BJ (cell line): ENCODE data around the gene SRRT. TPM values are rescaled to one million over a fixed set of nuclear protein-coding genes. Genes with fewer than 3 reads are reported as not detected.
"Not testable (repeated sequence)": the region's sequence is repeated elsewhere in the genome, so short reads cannot be mapped to it uniquely, and the experiment has no call there.

ENCODE experiments used
- CTCF ChIA-PET: fragments of 350-600 bp; formaldehyde crosslinking; extraction: SDS; loops from one replicate; lab custom pipeline; 2021; ENCODE audit warnings: antibody characterized with exemption, inconsistent platforms; lab: Yijun Ruan, JAX
- POLR2A ChIA-PET: fragments of 300-600 bp; sonication (Branson Sonifier 250); formaldehyde crosslinking; extraction: SDS; loops from one replicate; lab custom pipeline; 2021; ENCODE audit warnings: antibody characterized with exemption; lab: Charles Lee
- DNase-seq: peaks from one replicate; pipeline ENCODE4 v3.0.0-alpha.2; 2011; ENCODE audit warnings: low read depth
- H3K27me3 ChIP-seq: 2 replicates; pipeline ENCODE4 v1.6.0; 2011; ENCODE audit warnings: low read length; ENCODE audit not compliant: control insufficient read depth, insufficient read depth
- H3K36me3 ChIP-seq: 2 replicates; pipeline ENCODE4 v1.5.1; 2011; ENCODE audit warnings: low read length; ENCODE audit not compliant: control insufficient read depth, insufficient read depth
- H3K4me3 ChIP-seq: 2 replicates; pipeline ENCODE4 v1.5.1; 2011; ENCODE audit warnings: low read depth, mild to moderate bottlenecking, control low read depth, low read length
- polyA plus RNA-seq: library from polyadenylated mRNA; depleted of rRNA; stranded (reverse); fragments of >200 nt; gene quantifications from 2 replicates; pipeline ENCODE4 v1.2.3, GENCODE V29; 2011
- TF ChIP-seq, protein P1 (sequence below): IDR thresholded peaks from 2 replicates; pipeline ENCODE4 v1.5.1; 2011; ENCODE audit warnings: low read depth, mild to moderate bottlenecking, control low read depth, inconsistent platforms, low read length, moderate library complexity; ENCODE audit not compliant: insufficient read depth

SRRT gene
- polyA plus RNA-seq, 1 experiment, result 47.1 TPM

DNA sequence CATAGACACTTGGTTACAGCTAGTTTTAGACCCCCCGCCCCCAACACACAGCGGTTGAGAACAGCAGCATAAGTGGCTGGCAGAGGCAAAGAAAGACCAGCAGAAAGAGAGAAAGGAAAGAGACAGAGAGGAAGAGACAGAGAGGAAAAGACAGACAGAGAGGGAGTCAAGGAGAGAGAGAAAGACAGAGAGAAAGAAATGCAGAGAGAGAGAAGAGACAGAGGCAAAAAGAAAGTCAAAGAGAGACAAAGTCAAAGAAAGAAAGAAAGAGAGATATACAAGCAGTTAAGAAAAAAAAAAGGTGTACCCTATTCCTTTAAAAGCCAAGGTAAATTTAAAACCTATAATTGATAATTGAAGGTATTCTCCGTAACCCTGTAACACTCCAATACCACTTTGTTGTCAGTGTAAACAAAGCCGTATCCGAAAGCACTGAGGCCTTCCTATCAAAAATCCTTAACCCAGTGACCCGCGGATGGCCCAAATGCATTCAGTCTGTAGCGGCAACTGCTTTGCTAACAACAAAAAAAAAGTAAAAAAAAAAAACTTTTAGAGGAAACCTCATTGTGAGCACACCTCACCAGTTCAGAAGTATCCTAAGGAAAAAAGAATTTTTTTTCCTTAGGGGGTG lies 34.3 kb upstream of the SRRT start:
- TF ChIP-seq, protein P1, sequence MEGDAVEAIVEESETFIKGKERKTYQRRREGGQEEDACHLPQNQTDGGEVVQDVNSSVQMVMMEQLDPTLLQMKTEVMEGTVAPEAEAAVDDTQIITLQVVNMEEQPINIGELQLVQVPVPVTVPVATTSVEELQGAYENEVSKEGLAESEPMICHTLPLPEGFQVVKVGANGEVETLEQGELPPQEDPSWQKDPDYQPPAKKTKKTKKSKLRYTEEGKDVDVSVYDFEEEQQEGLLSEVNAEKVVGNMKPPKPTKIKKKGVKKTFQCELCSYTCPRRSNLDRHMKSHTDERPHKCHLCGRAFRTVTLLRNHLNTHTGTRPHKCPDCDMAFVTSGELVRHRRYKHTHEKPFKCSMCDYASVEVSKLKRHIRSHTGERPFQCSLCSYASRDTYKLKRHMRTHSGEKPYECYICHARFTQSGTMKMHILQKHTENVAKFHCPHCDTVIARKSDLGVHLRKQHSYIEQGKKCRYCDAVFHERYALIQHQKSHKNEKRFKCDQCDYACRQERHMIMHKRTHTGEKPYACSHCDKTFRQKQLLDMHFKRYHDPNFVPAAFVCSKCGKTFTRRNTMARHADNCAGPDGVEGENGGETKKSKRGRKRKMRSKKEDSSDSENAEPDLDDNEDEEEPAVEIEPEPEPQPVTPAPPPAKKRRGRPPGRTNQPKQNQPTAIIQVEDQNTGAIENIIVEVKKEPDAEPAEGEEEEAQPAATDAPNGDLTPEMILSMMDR, result no peak
- Histone ChIP-seq H3K36me3 (no peaks in the 10 kb centered on the region), H3K27me3 (no peaks in the 10 kb centered on the region), H3K4me3 (no peak overlapping the region)
- no peak for DNase-seq
- ChIA-PET CTCF (no interaction called here), POLR2A (no interaction called here)

DNA sequence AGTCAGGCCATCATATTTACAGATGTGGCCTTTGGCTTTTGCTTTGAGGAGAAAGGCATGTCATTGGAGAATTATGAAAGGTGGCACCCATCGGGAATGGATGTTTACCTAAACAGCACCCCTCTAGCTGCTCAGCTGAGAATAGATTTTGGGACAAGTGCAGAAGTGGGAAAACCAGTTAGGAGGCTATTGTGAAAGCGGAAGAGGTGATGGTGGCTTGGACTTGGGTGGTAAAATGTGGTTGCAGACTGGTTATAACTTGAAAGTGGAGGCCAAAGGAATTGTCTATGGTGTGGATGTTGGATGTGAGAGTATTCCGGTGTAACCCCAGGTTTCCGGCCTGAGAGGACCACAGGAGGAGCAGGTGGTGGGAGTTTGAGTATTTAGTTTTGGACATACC lies 27.5 kb upstream of the SRRT start:
- no peaks in the 10 kb centered on the region for H3K36me3 ChIP-seq
- POLR2A ChIA-PET, result no interaction called here
- DNase-seq, result no peak
- no peaks in the 10 kb centered on the region for H3K27me3 ChIP-seq
- no peak overlapping the region for H3K4me3 ChIP-seq
- CTCF ChIA-PET, result interaction anchor here (1.0 kb wide), 2 partner anchors 45 to 142 kb away, joined by 3 read pairs; partner anchors contain the start of gene POP7
- TF ChIP-seq, protein P1, result no peak

DNA sequence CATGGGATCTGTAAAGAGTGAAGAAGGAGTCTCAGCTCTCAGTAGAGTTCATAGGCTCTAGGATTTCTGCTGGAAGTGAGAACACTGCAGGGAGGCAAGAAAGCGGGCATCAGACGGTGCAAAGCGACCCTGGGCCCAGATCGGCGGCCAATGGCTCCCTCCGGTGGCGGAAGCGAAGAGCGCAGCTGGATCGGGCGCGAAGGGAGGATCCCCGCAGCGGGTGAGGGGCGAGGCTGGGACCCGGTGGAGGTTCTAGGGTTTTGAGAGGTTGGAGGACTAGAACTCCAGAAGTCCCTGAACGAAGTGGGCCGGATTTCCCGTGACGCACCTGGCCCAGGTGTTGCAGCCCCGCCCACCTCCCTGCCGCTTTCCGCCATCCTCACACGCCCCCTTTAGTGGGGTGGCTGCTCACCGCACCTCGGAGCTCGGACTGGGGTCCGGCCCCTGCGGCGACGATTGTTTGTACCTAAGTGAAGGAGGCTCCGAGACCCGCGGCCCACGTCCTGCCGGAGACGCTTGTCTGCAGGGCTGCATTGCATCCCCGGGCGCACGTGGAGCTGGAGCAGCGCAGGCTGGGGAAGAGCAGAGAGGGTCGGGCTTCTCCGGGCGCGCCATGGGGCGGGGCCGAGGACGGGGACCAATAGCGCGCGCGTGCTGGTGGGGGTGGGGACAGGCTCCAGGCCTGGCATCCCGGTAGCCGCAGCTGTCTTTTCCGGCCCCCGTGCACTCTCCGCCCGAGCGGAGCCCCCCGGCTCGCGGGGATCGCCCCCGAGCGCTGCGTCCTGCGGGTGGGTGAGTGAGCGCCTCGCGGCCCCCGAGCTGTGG lies 22.6 kb upstream of the SRRT start, which contains the start of gene SLC12A9:
TSS of gene SLC12A9 (plus strand) at position 666 of the 825 bp plus-strand sequence. CDS start 1,485 bp downstream, outside the sequence.
- POLR2A ChIA-PET, result interaction anchor here (0.6 to 2.0 kb wide), 4 partner anchors 127 to 269 kb away, joined by 3 to 8 read pairs (median 6); partner anchors contain the start of gene POP7
- peaks cover 3% of the 10 kb centered on the region; the same call in 1 of the 2 replicates for H3K36me3 ChIP-seq
- TF ChIP-seq, protein P1, result peak; percentile 90
- peak within 1 kb of the TSS; percentile 79 for H3K4me3 ChIP-seq
- DNase-seq, result peak; percentile 31
- CTCF ChIA-PET, result interaction anchor here (0.7 to 9.2 kb wide), 40 partner anchors 9 to 416 kb away, joined by 3 to 143 read pairs (median 5); partner anchors contain the start of genes EPHB4, EPO, MOSPD3 and PCOLCE
- no peaks in the 10 kb centered on the region for H3K27me3 ChIP-seq

DNA sequence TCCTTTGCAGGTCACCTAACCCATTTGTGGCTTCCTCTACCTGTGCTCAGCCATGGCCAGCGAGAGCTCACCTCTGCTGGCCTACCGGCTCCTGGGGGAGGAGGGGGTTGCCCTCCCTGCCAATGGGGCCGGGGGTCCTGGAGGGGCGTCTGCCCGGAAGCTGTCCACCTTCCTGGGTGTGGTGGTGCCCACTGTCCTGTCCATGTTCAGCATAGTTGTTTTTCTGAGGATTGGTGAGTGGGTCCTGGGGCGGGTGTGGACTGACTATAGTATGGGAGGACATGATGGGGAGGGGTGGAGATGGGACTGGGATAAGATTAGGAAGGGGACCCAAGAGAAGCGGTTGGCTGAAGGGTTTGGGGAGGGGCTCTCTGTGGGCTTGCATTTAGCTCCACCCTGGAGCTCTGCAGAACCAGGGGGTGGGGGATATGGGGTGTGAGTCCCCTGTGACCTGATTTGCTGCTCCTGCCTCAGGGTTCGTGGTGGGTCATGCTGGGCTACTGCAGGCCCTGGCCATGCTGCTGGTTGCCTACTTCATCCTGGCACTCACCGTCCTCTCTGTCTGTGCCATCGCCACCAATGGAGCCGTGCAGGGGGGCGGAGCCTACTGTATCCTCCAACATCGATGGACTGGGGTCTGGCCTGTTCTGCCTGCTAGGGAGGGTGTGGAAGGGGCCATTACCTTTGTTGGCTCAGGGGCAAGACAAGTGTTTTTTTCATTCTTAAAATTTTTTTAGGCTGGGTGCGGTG lies 20.6 kb upstream of the SRRT start:
- ChIA-PET CTCF (interaction anchor here (0.6 to 9.2 kb wide), 5 partner anchors 29 to 149 kb away, joined by 3 to 143 read pairs (median 5); partner anchors contain the start of genes EPO and POP7), POLR2A (interaction anchor here (0.7 kb wide), 1 partner anchor 88 kb away, joined by 4 read pairs; no protein-coding TSS in a partner anchor)
- no peak for DNase-seq

DNA sequence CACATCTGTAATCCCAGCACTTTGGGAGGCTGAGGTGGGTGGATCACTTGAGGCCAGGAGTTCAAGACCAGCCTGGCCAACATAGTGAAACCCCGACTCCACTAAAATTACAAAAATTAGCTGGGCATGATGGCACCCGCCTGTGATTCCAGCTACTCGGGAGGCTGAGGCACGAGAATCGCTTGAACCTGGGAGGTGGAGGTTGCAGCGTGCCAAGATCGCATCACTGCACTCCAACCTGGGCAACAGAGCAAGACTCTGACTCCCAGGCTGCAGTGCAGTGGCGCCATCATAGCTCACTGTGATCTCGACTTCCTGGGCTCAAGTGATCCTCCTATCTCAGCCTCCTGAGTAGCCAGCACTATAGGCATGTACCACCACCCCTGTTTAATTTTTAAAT lies 20.0 kb upstream of the SRRT start:
- POLR2A ChIA-PET, H3K4me3 ChIP-seq, H3K27me3 ChIP-seq, H3K36me3 ChIP-seq, DNase-seq: not testable (repeated sequence)
- CTCF ChIA-PET, result interaction anchor here (3.5 to 9.2 kb wide), 2 partner anchors 57 to 150 kb away, joined by 16 to 143 read pairs; partner anchors contain the start of gene POP7

More for the DNA sequence above, 20.6 kb upstream of the SRRT start:
- TF ChIP-seq, protein P1, result no peak
- H3K4me3 ChIP-seq, result no peak overlapping the region
- no peaks in the 10 kb centered on the region for H3K27me3 ChIP-seq
- peaks cover 4% of the 10 kb centered on the region; the same call in 1 of the 2 replicates for H3K36me3 ChIP-seq
